Activated T-cell treated with anti-CD3 and anti-CD28 coated beads for 48 hours (primary cell): ENCODE measurements around the gene ZNF592.
A peak's percentile ranks its signal among the peaks of the same experiment; 100 is the strongest.

Experiments
- DNase-seq: peaks from one replicate; pipeline ENCODE4 v3.0.0-alpha.2; 2020; ENCODE audit warnings: low read depth

ZNF592 gene

GRCh38 chr15:84748274-84749110, at the start of gene ZNF592:
TSS of gene ZNF592 (plus strand) at chr15:84748592. CDS start at chr15:84782676, 34,084 bp downstream.
- peak; percentile 77 for DNase-seq

- no peak for DNase-seq
These were observed 48.7 kb upstream of the ZNF592 start for GRCh38 chr15:84699538-84700191.

GRCh38 chr15:84702961-84703482, 45.4 kb upstream of the ZNF592 start:
- no peak for DNase-seq

- DNase-seq: no peak
These were observed 44.6 kb upstream of the ZNF592 start for GRCh38 chr15:84703808-84704207.

- DNase-seq: no peak
These were observed 34.0 kb upstream of the ZNF592 start for GRCh38 chr15:84714372-84714771.

GRCh38 chr15:84714821-84715220, 33.6 kb upstream of the ZNF592 start:
- no peak for DNase-seq

- DNase-seq: peak; percentile 48
These were observed 32.9 kb upstream of the ZNF592 start for GRCh38 chr15:84715441-84716035.

- peak; percentile 93 for DNase-seq
These were observed 32.2 kb upstream of the ZNF592 start, which contains the start of gene SEC11A for GRCh38 chr15:84716036-84716732. TSS of gene SEC11A (minus strand) at chr15:84716139. CDS start at chr15:84716075, 64 bp downstream.

- DNase-seq: no peak
These were observed 27.0 kb upstream of the ZNF592 start for GRCh38 chr15:84721371-84721770.

GRCh38 chr15:84722628-84723027, 25.8 kb upstream of the ZNF592 start:
- no peak for DNase-seq

- no peak for DNase-seq
These were observed 23.3 kb upstream of the ZNF592 start for GRCh38 chr15:84725001-84725491.

- DNase-seq: no peak
These were observed 21.0 kb upstream of the ZNF592 start for GRCh38 chr15:84727429-84727828.

- no peak for DNase-seq
These were observed 16.6 kb upstream of the ZNF592 start for GRCh38 chr15:84731774-84732173.

GRCh38 chr15:84734794-84735479, 13.5 kb upstream of the ZNF592 start:
- DNase-seq: peak; percentile 61

- DNase-seq: peak; percentile 47
These were observed 12.8 kb upstream of the ZNF592 start for GRCh38 chr15:84735480-84736061.

GRCh38 chr15:84736375-84736774, 12.0 kb upstream of the ZNF592 start:
- peak; percentile 50 for DNase-seq

- no peak for DNase-seq
These were observed 11.4 kb upstream of the ZNF592 start for GRCh38 chr15:84737005-84737404.

- no peak for DNase-seq
These were observed 7.7 kb upstream of the ZNF592 start for GRCh38 chr15:84740691-84741090.

- no peak for DNase-seq
These were observed 7.3 kb upstream of the ZNF592 start for GRCh38 chr15:84741121-84741520.

GRCh38 chr15:84747416-84748273, 747 bp upstream of the ZNF592 start:
- DNase-seq: peak; percentile 59
